A673 (cell line): Measurements from ENCODE around the gene UST. TPM values are rescaled to one million over a fixed set of nuclear protein-coding genes. Genes with fewer than 3 reads are reported as not detected.
"Not testable (repeated sequence)": the region's sequence is repeated elsewhere in the genome, so short reads cannot be mapped to it uniquely, and the experiment has no call there.

Experiments used
- BruUV-seq: library from RNA; stranded (reverse); fragments of 400-500 nt; replicated peaks from 2 replicates; lab custom pipeline; 2021; lab: Mats Ljungman, UMichigan
- CTCF ChIA-PET: fragments of 300-600 bp; sonication (Branson Sonifier 250); formaldehyde crosslinking; loops from one replicate; lab custom pipeline; 2022; ENCODE audit warnings: antibody characterized with exemption; lab: Charles Lee
- POLR2A ChIA-PET: fragments of 300-600 bp; sonication (Branson Sonifier 250); formaldehyde crosslinking; loops from one replicate; lab custom pipeline; 2022; ENCODE audit warnings: antibody characterized with exemption; ENCODE audit not compliant: low non-redundant PET; lab: Charles Lee
- DNase-seq: peaks from one replicate; pipeline ENCODE4 v3.0.0-alpha.2; 2015; ENCODE audit warnings: low spot score
- H3K27ac ChIP-seq: fragments of 200-600 bp; sonication (generic); 2 replicates; pipeline ENCODE4 v1.5.1; 2016; ENCODE audit warnings: mixed run types, low read depth, mild to moderate bottlenecking, mixed read lengths, antibody characterized with exemption, low read length; ENCODE audit not compliant: poor library complexity, severe bottlenecking
- H3K27me3 ChIP-seq: fragments of 200-600 bp; sonication (generic); replicated peaks from 2 replicates; pipeline ENCODE4 v1.6.1; 2017; ENCODE audit warnings: mixed run types, low read depth, mild to moderate bottlenecking, mixed read lengths, antibody characterized with exemption, low read length; ENCODE audit not compliant: insufficient read depth, poor library complexity
- H3K36me3 ChIP-seq: fragments of 200-600 bp; sonication (generic); 2 replicates; pipeline ENCODE4 v1.6.1; 2016; ENCODE audit warnings: mixed run types, mild to moderate bottlenecking, mixed read lengths, antibody characterized with exemption, low read length; ENCODE audit not compliant: insufficient read depth, poor library complexity, severe bottlenecking
- H3K4me1 ChIP-seq: fragments of 200-600 bp; sonication (generic); 2 replicates; pipeline ENCODE4 v1.6.1; 2017; ENCODE audit warnings: mixed run types, mild to moderate bottlenecking, mixed read lengths, antibody characterized with exemption, low read length; ENCODE audit not compliant: insufficient read depth, poor library complexity, severe bottlenecking
- H3K4me3 ChIP-seq: fragments of 200-600 bp; sonication (generic); 2 replicates; pipeline ENCODE4 v1.5.1; 2016; ENCODE audit warnings: low read depth, mixed run types, mild to moderate bottlenecking, mixed read lengths, low read length; ENCODE audit not compliant: poor library complexity, severe bottlenecking
- H3K9me3 ChIP-seq: fragments of 200-600 bp; sonication (generic); 2 replicates; pipeline ENCODE4 v1.6.1; 2016; ENCODE audit warnings: mixed run types, low read depth, mild to moderate bottlenecking, mixed read lengths, antibody characterized with exemption, low read length; ENCODE audit not compliant: poor library complexity, severe bottlenecking
- CTCF ChIP-seq: fragments of 300-800, 200-600 bp; sonication (generic); conservative IDR thresholded peaks from 2 replicates; pipeline ENCODE4 v1.5.1; 2017; ENCODE audit warnings: low read depth, mild to moderate bottlenecking, antibody characterized with exemption, low read length, moderate library complexity, mixed read lengths
- EZH2 ChIP-seq: fragments of 200-600 bp; sonication (generic); IDR thresholded peaks from 2 replicates; pipeline ENCODE4 v1.6.1; 2017; ENCODE audit warnings: borderline replicate concordance, low read depth, mild to moderate bottlenecking, mixed read lengths, antibody characterized with exemption, low read length; ENCODE audit not compliant: poor library complexity, severe bottlenecking
- intact Hi-C: fragments of 100-400 bp; cut with micrococcal nuclease; formaldehyde crosslinking; loops from one replicate; pipeline ENCODE4 v1.10.0; 2022; ENCODE audit not compliant: unreplicated experiment
- total RNA-seq: library from RNA; stranded (reverse); gene quantifications from 2 replicates; pipeline ENCODE4 v1.2.3, GENCODE V29; 2021

UST gene
- total RNA-seq, 1 experiment from 2014 or later: 1.5 TPM

GRCh38 chr6:148857798-148858390 lies 111.1 kb downstream of the UST start:
- H3K27me3 ChIP-seq: no peaks in the 10 kb centered on the region
- H3K27ac ChIP-seq: no peak overlapping the region
- H3K36me3 ChIP-seq: no peaks in the 10 kb centered on the region
- POLR2A ChIA-PET: no interaction called here
- DNase-seq: no peak
- no peaks in the 10 kb centered on the region for H3K4me1 ChIP-seq
- CTCF ChIA-PET: no interaction called here
- no peaks in the 10 kb centered on the region for H3K9me3 ChIP-seq
- TF ChIP-seq CTCF (no peak), EZH2 (no peak)
- BruUV-seq: no TSS peak
- intact Hi-C loops: no loop called here
- H3K4me3 ChIP-seq: no peak overlapping the region

- H3K4me3 ChIP-seq, H3K4me1 ChIP-seq, H3K36me3 ChIP-seq, BruUV-seq, CTCF ChIA-PET, H3K27ac ChIP-seq, H3K27me3 ChIP-seq, H3K9me3 ChIP-seq, POLR2A ChIA-PET, DNase-seq, intact Hi-C loops: not testable (repeated sequence)
Observed at GRCh38 chr6:148864132-148864531, 117.3 kb downstream of the UST start.

- intact Hi-C loops: no loop called here
- BruUV-seq: no TSS peak
- Histone ChIP-seq H3K9me3 (no peaks in the 10 kb centered on the region), H3K27me3 (no peaks in the 10 kb centered on the region), H3K4me1 (no peaks in the 10 kb centered on the region), H3K4me3 (no peak overlapping the region), H3K36me3 (no peaks in the 10 kb centered on the region), H3K27ac (no peak overlapping the region)
- ChIA-PET POLR2A (no interaction called here), CTCF (no interaction called here)
- TF ChIP-seq CTCF (no peak), EZH2 (no peak)
- DNase-seq: no peak
Observed at GRCh38 chr6:148864941-148865340, 118.1 kb downstream of the UST start.

GRCh38 chr6:148866657-148867268 lies 119.9 kb downstream of the UST start:
- no peak for DNase-seq
- no TSS peak for BruUV-seq
- Histone ChIP-seq H3K4me1 (no peaks in the 10 kb centered on the region), H3K27me3 (no peaks in the 10 kb centered on the region), H3K9me3 (no peaks in the 10 kb centered on the region), H3K4me3 (no peak overlapping the region), H3K27ac (no peak overlapping the region), H3K36me3 (no peaks in the 10 kb centered on the region)
- ChIA-PET POLR2A (no interaction called here), CTCF (no interaction called here)
- TF ChIP-seq CTCF (no peak), EZH2 (no peak)
- intact Hi-C loops: no loop called here
